Right cardiac atrium (tissue), 5 donors: Measurements from ENCODE around the gene ANKRD63. TPM values are rescaled to one million over a fixed set of nuclear protein-coding genes. Genes with fewer than 3 reads are reported as not detected.
A peak's percentile ranks its signal among the peaks of the same experiment; 100 is the strongest.

Experiments used
- ATAC-seq, 2 donors: fragments of 200-7000 bp; cut with Tn5 transposase; one replicate each; pipeline versions ENCODE4 v1.8.0 to v1.9.1; 2020; ENCODE audit warnings: moderate library complexity in 2 of 2, mild to moderate bottlenecking in 1 of 2
- DNase-seq, 3 donors: peaks; one replicate each; pipeline ENCODE4 v3.0.0-alpha.2; 2020
- H3K27ac ChIP-seq: one replicate; pipeline ENCODE4 v1.5.1; 2013; ENCODE audit warnings: mild to moderate bottlenecking, low read length, control low read depth, moderate library complexity
- H3K27me3 ChIP-seq: one replicate; pipeline ENCODE4 v1.6.1; 2013; ENCODE audit not compliant: control insufficient read depth, insufficient read depth
- H3K4me1 ChIP-seq: one replicate; pipeline ENCODE4 v1.6.1; 2013; ENCODE audit warnings: low read length; ENCODE audit not compliant: control insufficient read depth, insufficient read depth
- H3K4me3 ChIP-seq: one replicate; pipeline ENCODE4 v1.5.1; 2013; ENCODE audit warnings: low read length, control low read depth
- H3K9me3 ChIP-seq: one replicate; pipeline ENCODE4 v1.6.1; 2013; ENCODE audit warnings: low read length; ENCODE audit not compliant: control insufficient read depth
- WGBS: extraction: QIAGEN DNeasy Blood & Tissue Kit; methylation state at CpG from one replicate; pipeline ENCODE4 v1.1.7; 2013; 5-methylcytosine and 5-hydroxymethylcytosine counted together
- intact Hi-C, 4 donors: fragments of 100-400 bp; cut with DNase I; formaldehyde crosslinking; loops; one replicate each; pipeline versions ENCODE4 v1.11.0 to v1.14.0; 2022 to 2023
- polyA plus RNA-seq: library from polyadenylated mRNA; stranded (reverse); fragments of 200-250 nt; gene quantifications from one replicate; pipeline ENCODE4 v1.2.3, GENCODE V29; 2013
- total RNA-seq, 4 donors: library from RNA; stranded (reverse); fragmentation: NEBNext Ultra II Directional; extraction: Animal tissue kit (Norgen Biotek cat#: 25700); gene quantifications; one replicate each; pipeline ENCODE4 v1.2.1, GENCODE V29; 2021
- donor health status: healthy with polysubstance abuse.
- donor health status: DM: no; HTN: yes; CAD: no.
- donor health status: DM: no; HTN: no; CAD: no.
- donor health status: DM: no; HTN: yes; CAD: no; lungs with severe emphysema.
- donor health status: DM: yes; HTN: yes; CAD: no.

Gene ANKRD63
- total and polyA plus RNA-seq, 5 donors: 0.42 to 5.0 (median 4.3) TPM

- intact Hi-C loops: no loop called here
- ATAC-seq (no peak), DNase-seq (peak in 1 of 3 donors; percentile 46)
- Histone ChIP-seq H3K4me1 (peaks cover 8% of the 10 kb centered on the region), H3K9me3 (no peaks in the 10 kb centered on the region), H3K27ac (peak overlapping the region; percentile 31), H3K4me3 (no peak overlapping the region), H3K27me3 (no peaks in the 10 kb centered on the region)
- 44% methylated on average over 11 of the region's 11 CpGs for WGBS
Measured at GRCh38 chr15:40249477-40250303, 33.2 kb downstream of the ANKRD63 start.

- intact Hi-C loops: no loop called here
- no peak overlapping the region for H3K4me3 ChIP-seq
- peaks cover 3% of the 10 kb centered on the region for H3K4me1 ChIP-seq
- H3K27ac ChIP-seq: no peak overlapping the region
- H3K27me3 ChIP-seq: no peaks in the 10 kb centered on the region
- DNase-seq (peak in 1 of 3 donors; percentile 45), ATAC-seq (no peak)
- WGBS: 86% methylated on average over 17 of the region's 17 CpGs
- H3K9me3 ChIP-seq: no peaks in the 10 kb centered on the region
Measured at GRCh38 chr15:40248006-40248783, 34.7 kb downstream of the ANKRD63 start.

- ATAC-seq (no peak), DNase-seq (peak in 1 of 3 donors; percentile 15)
- H3K4me3 ChIP-seq: no peak overlapping the region
- no peaks in the 10 kb centered on the region for H3K9me3 ChIP-seq
- H3K27ac ChIP-seq: no peak overlapping the region
- intact Hi-C loops: no loop called here
- peaks cover 2% of the 10 kb centered on the region for H3K4me1 ChIP-seq
- H3K27me3 ChIP-seq: no peaks in the 10 kb centered on the region
- WGBS: 86% methylated on average over 12 of the region's 12 CpGs
Measured at GRCh38 chr15:40247406-40247971, 35.4 kb downstream of the ANKRD63 start.

- DNase-seq (peak in 1 of 3 donors; percentile 38), ATAC-seq (no peak)
- intact Hi-C loops: no loop called here
- Histone ChIP-seq H3K4me1 (peaks cover 2% of the 10 kb centered on the region), H3K9me3 (no peaks in the 10 kb centered on the region), H3K27ac (no peak overlapping the region), H3K27me3 (no peaks in the 10 kb centered on the region), H3K4me3 (no peak overlapping the region)
- WGBS: 92% methylated on average over 8 of the region's 8 CpGs
Measured at GRCh38 chr15:40246496-40247280, 36.2 kb downstream of the ANKRD63 start.

- intact Hi-C loops: no loop called here
- no peak overlapping the region for H3K4me3 ChIP-seq
- WGBS: 85% methylated on average over 9 of the region's 9 CpGs
- no peaks in the 10 kb centered on the region for H3K27me3 ChIP-seq
- peaks cover 2% of the 10 kb centered on the region for H3K4me1 ChIP-seq
- DNase-seq: peak in 1 of 3 donors; percentile 50
- no peak for ATAC-seq
- no peaks in the 10 kb centered on the region for H3K9me3 ChIP-seq
- H3K27ac ChIP-seq: no peak overlapping the region
Measured at GRCh38 chr15:40245666-40246450, 37.0 kb downstream of the ANKRD63 start.

- ATAC-seq: no peak
- H3K9me3 ChIP-seq: no peaks in the 10 kb centered on the region
- no peak overlapping the region for H3K4me3 ChIP-seq
- no peak overlapping the region for H3K27ac ChIP-seq
- WGBS: 71% methylated on average over 5 of the region's 5 CpGs
- intact Hi-C loops: no loop called here
- DNase-seq: no peak
- no peaks in the 10 kb centered on the region for H3K27me3 ChIP-seq
- H3K4me1 ChIP-seq: peaks cover 2% of the 10 kb centered on the region
Measured at GRCh38 chr15:40244961-40245523, 37.8 kb downstream of the ANKRD63 start.

- Histone ChIP-seq H3K27me3 (no peaks in the 10 kb centered on the region), H3K27ac (no peak overlapping the region), H3K4me3 (no peak overlapping the region), H3K4me1 (no peaks in the 10 kb centered on the region), H3K9me3 (no peaks in the 10 kb centered on the region)
- WGBS: 68% methylated on average over 9 of the region's 9 CpGs
- ATAC-seq: no peak
- intact Hi-C loops: no loop called here
- DNase-seq: no peak
Measured at GRCh38 chr15:40243126-40243810, 39.6 kb downstream of the ANKRD63 start.

- Histone ChIP-seq H3K4me3 (no peak overlapping the region), H3K27me3 (no peaks in the 10 kb centered on the region), H3K4me1 (no peaks in the 10 kb centered on the region), H3K27ac (no peak overlapping the region), H3K9me3 (no peaks in the 10 kb centered on the region)
- no peak for DNase-seq
- intact Hi-C loops: no loop called here
- 84% methylated on average over 5 of the region's 5 CpGs for WGBS
- no peak for ATAC-seq
Measured at GRCh38 chr15:40242601-40243000, 40.3 kb downstream of the ANKRD63 start.

- 94% methylated on average over 10 of the region's 10 CpGs for WGBS
- no peak overlapping the region for H3K4me3 ChIP-seq
- peak in 1 of 3 donors; percentile 30 for DNase-seq
- intact Hi-C loops: no loop called here
- no peak for ATAC-seq
- no peaks in the 10 kb centered on the region for H3K4me1 ChIP-seq
- H3K9me3 ChIP-seq: no peaks in the 10 kb centered on the region
- H3K27ac ChIP-seq: no peak overlapping the region
- no peaks in the 10 kb centered on the region for H3K27me3 ChIP-seq
Measured at GRCh38 chr15:40242213-40242599, 40.7 kb downstream of the ANKRD63 start.
